Right cardiac atrium (tissue), 5 donors: Measurements from ENCODE around the gene OR5C1. TPM values are rescaled to one million over a fixed set of nuclear protein-coding genes. Genes with fewer than 3 reads are reported as not detected.
"Not testable (repeated sequence)": the region's sequence is repeated elsewhere in the genome, so short reads cannot be mapped to it uniquely, and the experiment has no call there.

Experiments used
- ATAC-seq, 2 donors: fragments of 200-7000 bp; cut with Tn5 transposase; one replicate each; pipeline versions ENCODE4 v1.8.0 to v1.9.1; 2020; ENCODE audit warnings: moderate library complexity in 2 of 2, mild to moderate bottlenecking in 1 of 2
- DNase-seq, 3 donors: peaks; one replicate each; pipeline ENCODE4 v3.0.0-alpha.2; 2020
- H3K27ac ChIP-seq: one replicate; pipeline ENCODE4 v1.5.1; 2013; ENCODE audit warnings: mild to moderate bottlenecking, low read length, control low read depth, moderate library complexity
- H3K27me3 ChIP-seq: one replicate; pipeline ENCODE4 v1.6.1; 2013; ENCODE audit not compliant: control insufficient read depth, insufficient read depth
- H3K4me1 ChIP-seq: one replicate; pipeline ENCODE4 v1.6.1; 2013; ENCODE audit warnings: low read length; ENCODE audit not compliant: control insufficient read depth, insufficient read depth
- H3K4me3 ChIP-seq: one replicate; pipeline ENCODE4 v1.5.1; 2013; ENCODE audit warnings: low read length, control low read depth
- H3K9me3 ChIP-seq: one replicate; pipeline ENCODE4 v1.6.1; 2013; ENCODE audit warnings: low read length; ENCODE audit not compliant: control insufficient read depth
- WGBS: extraction: QIAGEN DNeasy Blood & Tissue Kit; methylation state at CpG from one replicate; pipeline ENCODE4 v1.1.7; 2013; 5-methylcytosine and 5-hydroxymethylcytosine counted together
- intact Hi-C, 4 donors: fragments of 100-400 bp; cut with DNase I; formaldehyde crosslinking; loops; one replicate each; pipeline versions ENCODE4 v1.11.0 to v1.14.0; 2022 to 2023
- polyA plus RNA-seq: library from polyadenylated mRNA; stranded (reverse); fragments of 200-250 nt; gene quantifications from one replicate; pipeline ENCODE4 v1.2.3, GENCODE V29; 2013
- total RNA-seq, 4 donors: library from RNA; stranded (reverse); fragmentation: NEBNext Ultra II Directional; extraction: Animal tissue kit (Norgen Biotek cat#: 25700); gene quantifications; one replicate each; pipeline ENCODE4 v1.2.1, GENCODE V29; 2021
- donor health status: healthy with polysubstance abuse.
- donor health status: DM: no; HTN: yes; CAD: no.
- donor health status: DM: no; HTN: no; CAD: no.
- donor health status: DM: no; HTN: yes; CAD: no; lungs with severe emphysema.
- donor health status: DM: yes; HTN: yes; CAD: no.

OR5C1 gene
- total and polyA plus RNA-seq, 5 donors: not detected

GRCh38 chr9:122827761-122828093 is 39.0 kb downstream of the OR5C1 start:
- Histone ChIP-seq H3K4me3 (peak overlapping the region; percentile 97), H3K9me3 (no peaks in the 10 kb centered on the region), H3K4me1 (peaks cover 2% of the 10 kb centered on the region), H3K27me3 (no peaks in the 10 kb centered on the region), H3K27ac (peak overlapping the region; percentile 99)
- ATAC-seq: peak; percentile 27 to 33
- intact Hi-C loops: loop anchor here in 1 of 4 donors (10.0 kb wide), 1 partner anchor 733 kb away; the partner anchor contains the start of gene TTLL11
- DNase-seq: no peak
- under 1% methylated on average over 8 of the region's 8 CpGs for WGBS

- H3K4me3 ChIP-seq: peak overlapping the region; percentile 97
- H3K27me3 ChIP-seq, DNase-seq, ATAC-seq, H3K4me1 ChIP-seq, H3K9me3 ChIP-seq: not testable (repeated sequence)
- H3K27ac ChIP-seq: peak overlapping the region; percentile 28
- intact Hi-C loops: loop anchor here in 1 of 4 donors (10.0 kb wide), 1 partner anchor 734 kb away; the partner anchor contains the start of gene TTLL11
- 72% methylated on average over 18 of the region's 18 CpGs for WGBS
These were observed 40.2 kb downstream of the OR5C1 start for GRCh38 chr9:122828965-122829284.

GRCh38 chr9:122832194-122832593 is 43.5 kb downstream of the OR5C1 start:
- no peak overlapping the region for H3K4me3 ChIP-seq
- no peaks in the 10 kb centered on the region for H3K27me3 ChIP-seq
- H3K27ac ChIP-seq: no peak overlapping the region
- no peaks in the 10 kb centered on the region for H3K4me1 ChIP-seq
- ATAC-seq (no peak), DNase-seq (no peak)
- no peaks in the 10 kb centered on the region for H3K9me3 ChIP-seq
- intact Hi-C loops: no loop called here
- WGBS: 83% methylated on average over 3 of the region's 3 CpGs

GRCh38 chr9:122835313-122835731 is 46.6 kb downstream of the OR5C1 start:
- Histone ChIP-seq H3K27ac (no peak overlapping the region), H3K4me3 (no peak overlapping the region), H3K4me1 (no peaks in the 10 kb centered on the region), H3K27me3 (no peaks in the 10 kb centered on the region), H3K9me3 (no peaks in the 10 kb centered on the region)
- intact Hi-C loops: no loop called here
- DNase-seq (no peak), ATAC-seq (peak in 1 of 2 donors; percentile 14)
- 52% methylated on average over 4 of the region's 4 CpGs for WGBS

- no peaks in the 10 kb centered on the region for H3K27me3 ChIP-seq
- no peak for DNase-seq
- ATAC-seq: no peak
- H3K4me3 ChIP-seq: no peak overlapping the region
- 93% methylated on average over 14 of the region's 14 CpGs for WGBS
- H3K9me3 ChIP-seq: no peaks in the 10 kb centered on the region
- no peaks in the 10 kb centered on the region for H3K4me1 ChIP-seq
- intact Hi-C loops: no loop called here
- H3K27ac ChIP-seq: no peak overlapping the region
These were observed 48.6 kb downstream of the OR5C1 start for GRCh38 chr9:122837266-122837850.

GRCh38 chr9:122838441-122838840 is 49.7 kb downstream of the OR5C1 start:
- intact Hi-C loops, H3K27me3 ChIP-seq: not testable (repeated sequence)
- 80% methylated on average over 3 of the region's 3 CpGs for WGBS

More at GRCh38 chr9:122838441-122838840, 49.7 kb downstream of the OR5C1 start:
- not testable (repeated sequence) for H3K4me1 ChIP-seq, ATAC-seq, H3K4me3 ChIP-seq, DNase-seq, H3K27ac ChIP-seq, H3K9me3 ChIP-seq

Other genes starting within 250 kb of the OR5C1 start
- not detected for gene OR1N2, start 235.8 kb upstream of the OR5C1 start, total RNA-seq
- not detected for gene OR1N2, start 235.8 kb upstream of the OR5C1 start, polyA plus RNA-seq
- gene OR1L8, start 205.5 kb upstream of the OR5C1 start, total RNA-seq: under 1 TPM in 3 of 4 donors, not detected in 1; 0.14 to 0.61 (median 0.43) TPM
- 0.05 TPM for gene OR1L8, start 205.5 kb upstream of the OR5C1 start, polyA plus RNA-seq
- gene OR1Q1, start 174.2 kb upstream of the OR5C1 start, total RNA-seq: not detected
- gene OR1Q1, start 174.2 kb upstream of the OR5C1 start, polyA plus RNA-seq: not detected
- gene OR1B1, start 131.3 kb upstream of the OR5C1 start, total RNA-seq: not detected
- not detected for gene OR1B1, start 131.3 kb upstream of the OR5C1 start, polyA plus RNA-seq
- gene OR1L1, start 127.2 kb upstream of the OR5C1 start, total RNA-seq: not detected
- gene OR1L1, start 127.2 kb upstream of the OR5C1 start, polyA plus RNA-seq: not detected
- gene OR1L3, start 113.8 kb upstream of the OR5C1 start, total RNA-seq: not detected
- not detected for gene OR1L3, start 113.8 kb upstream of the OR5C1 start, polyA plus RNA-seq
- not detected for gene OR1L4, start 64.9 kb upstream of the OR5C1 start, total RNA-seq
- not detected for gene OR1L4, start 64.9 kb upstream of the OR5C1 start, polyA plus RNA-seq
- gene OR1L6, start 46.6 kb upstream of the OR5C1 start, total RNA-seq: not detected
- not detected for gene OR1L6, start 46.6 kb upstream of the OR5C1 start, polyA plus RNA-seq
- gene OR1K1, start 11.2 kb downstream of the OR5C1 start, total RNA-seq: not detected
- gene OR1K1, start 11.2 kb downstream of the OR5C1 start, polyA plus RNA-seq: not detected
- gene PDCL, start 39.7 kb downstream of the OR5C1 start, total RNA-seq: 10 to 100 TPM in 2 of 4 donors, 1 to 10 TPM in 2; 8.6 to 11.6 (median 10.4) TPM
- 6.4 TPM for gene PDCL, start 39.7 kb downstream of the OR5C1 start, polyA plus RNA-seq
- 10 to 100 TPM; 38.2 to 42.1 (median 40.0) TPM for gene RC3H2, start 116.4 kb downstream of the OR5C1 start, total RNA-seq
- gene RC3H2, start 116.4 kb downstream of the OR5C1 start, polyA plus RNA-seq: 11.5 TPM
- gene ZBTB6, start 124.4 kb downstream of the OR5C1 start, total RNA-seq: 1 to 10 TPM; 6.6 to 7.0 (median 6.8) TPM
- gene ZBTB6, start 124.4 kb downstream of the OR5C1 start, polyA plus RNA-seq: 2.9 TPM
- 1 to 10 TPM; 4.7 to 5.8 (median 5.1) TPM for gene ZBTB26, start 142.6 kb downstream of the OR5C1 start, total RNA-seq
- 2.3 TPM for gene ZBTB26, start 142.6 kb downstream of the OR5C1 start, polyA plus RNA-seq
- gene RABGAP1, start 152.1 kb downstream of the OR5C1 start, total RNA-seq: 10 to 100 TPM; 45.3 to 56.7 (median 51.3) TPM
- 15.2 TPM for gene RABGAP1, start 152.1 kb downstream of the OR5C1 start, polyA plus RNA-seq
- gene GPR21, start 244.7 kb downstream of the OR5C1 start, total RNA-seq: 1 to 10 TPM in 2 of 4 donors, under 1 TPM in 1, not detected in 1; 0.82 to 1.1 (median 1.0) TPM
- 0.36 TPM for gene GPR21, start 244.7 kb downstream of the OR5C1 start, polyA plus RNA-seq